Sigmoid colon (tissue), 7 donors: Measurements from ENCODE around the gene SLC4A9. TPM values are rescaled to one million over a fixed set of nuclear protein-coding genes. Genes with fewer than 3 reads are reported as not detected.

Experiments used
- DNase-seq: peaks from one replicate; pipeline ENCODE4 v3.0.0-alpha.2; 2019
- H3K27ac ChIP-seq, 4 donors: fragments of 200-600 bp; sonication (generic); one replicate each; pipeline ENCODE4 v1.5.1; 2016 to 2019; ENCODE audit warnings: mild to moderate bottlenecking in 1 of 4
- H3K27me3 ChIP-seq, 3 donors: fragments of 200-600 bp; sonication (generic); one replicate each; pipeline ENCODE4 v1.5.1; 2019; ENCODE audit warnings: mild to moderate bottlenecking in 1 of 3
- H3K36me3 ChIP-seq, 4 donors: fragments of 200-600 bp; sonication (generic); one replicate each; pipeline ENCODE4 v1.5.1; 2016 to 2019
- H3K4me1 ChIP-seq, 4 donors: fragments of 200-600 bp; sonication (generic); one replicate each; pipeline ENCODE4 v1.5.1; 2017 to 2019
- H3K4me3 ChIP-seq, 4 donors: fragments of 200-600 bp; sonication (generic); one replicate each; pipeline ENCODE4 v1.5.1; 2017 to 2019; ENCODE audit warnings: mild to moderate bottlenecking in 2 of 4, moderate library complexity in 1 of 4
- H3K9me3 ChIP-seq, 4 donors: fragments of 200-600 bp in 3 of 4; sonication (generic) in 3 of 4; one replicate each; pipeline versions ENCODE4 v1.5.1 to v1.6.1; 2013 to 2019
- CTCF ChIP-seq, 4 experiments: fragments of 450-650 bp in 3 of 4; fragments of 200-600 bp in 1 of 4; IDR thresholded peaks; one replicate each; pipeline ENCODE4 v1.5.1; 2016 to 2019; ENCODE audit warnings: antibody characterized with exemption in 4 of 4, mild to moderate bottlenecking in 3 of 4, moderate library complexity in 2 of 4
- EP300 ChIP-seq, 4 donors: sonication (generic); formaldehyde crosslinking; IDR thresholded peaks; one replicate each; pipeline ENCODE4 v1.6.1; 2017; ENCODE audit warnings: antibody characterized with exemption in 4 of 4
- POLR2A ChIP-seq, 2 donors: fragments of 450-650 bp; IDR thresholded peaks; one replicate each; pipeline ENCODE4 v1.6.1; 2016; ENCODE audit warnings: antibody characterized with exemption in 2 of 2, mild to moderate bottlenecking in 2 of 2, moderate library complexity in 2 of 2
- POLR2AphosphoS5 ChIP-seq, 4 donors: sonication (generic); formaldehyde crosslinking; IDR thresholded peaks; one replicate each; pipeline ENCODE4 v1.6.1; 2017; ENCODE audit warnings: antibody characterized with exemption in 4 of 4
- WGBS, 2 donors: extraction: QIAGEN DNeasy Blood & Tissue Kit; methylation state at CpG; one replicate each; pipeline ENCODE4 v1.1.7; 2013; 5-methylcytosine and 5-hydroxymethylcytosine counted together
- intact Hi-C: fragments of 100-400 bp; cut with DNase I; formaldehyde crosslinking; loops from one replicate; pipeline ENCODE4 v1.15.1; 2023
- polyA plus RNA-seq, 3 donors: library from polyadenylated mRNA; stranded (reverse); fragments of 200-250 nt; gene quantifications; one replicate each; pipeline ENCODE4 v1.2.3, GENCODE V29; 2013
- total RNA-seq, 4 donors: library from RNA; depleted of rRNA; stranded (reverse); fragments of >200 nt; gene quantifications; one replicate each; pipeline ENCODE4 v1.1.0, GENCODE V29; 2016
- donor health status: healthy with polysubstance abuse.
- donor health status: Bipolar disorder and iron deficiency.
- donor health status: healthy.

The SLC4A9 gene
- total and polyA plus RNA-seq, 7 donors = 0.25 TPM; not detected in 6

GRCh38 chr5:140312791-140313189, 47.2 kb upstream of the SLC4A9 start:
- Histone ChIP-seq H3K4me1 (peaks cover 0 to 37% (median 21%) of the 10 kb centered on the region in 4 donors), H3K27ac (peak overlapping the region; percentile 38 to 77 (median 68)), H3K27me3 (no peaks in the 10 kb centered on the region), H3K9me3 (no peaks in the 10 kb centered on the region), H3K4me3 (no peak overlapping the region), H3K36me3 (no peaks in the 10 kb centered on the region)
- 90 to 92% methylated on average over 7 of the region's 7 CpGs for WGBS, 2 donors
- intact Hi-C loops = no loop called here
- no peak for TF ChIP-seq CTCF (IDR thresholded peaks at IDR 0.05)
- TF ChIP-seq POLR2A (IDR thresholded peaks at IDR 0.05) = no peak
- TF ChIP-seq EP300 (IDR thresholded peaks at IDR 0.05) = no peak
- TF ChIP-seq POLR2AphosphoS5 (IDR thresholded peaks at IDR 0.05) = no peak
- DNase-seq = no peak

GRCh38 chr5:140317859-140318258, 42.1 kb upstream of the SLC4A9 start:
- TF ChIP-seq EP300 (IDR thresholded peaks at IDR 0.05) = no peak
- TF ChIP-seq POLR2AphosphoS5 (IDR thresholded peaks at IDR 0.05) = no peak
- TF ChIP-seq CTCF (IDR thresholded peaks at IDR 0.05) = no peak
- no peak for TF ChIP-seq POLR2A (IDR thresholded peaks at IDR 0.05)
- Histone ChIP-seq H3K4me1 (peaks cover 0 to 30% (median 9%) of the 10 kb centered on the region in 4 donors), H3K4me3 (no peak overlapping the region), H3K27ac (no peak overlapping the region), H3K9me3 (no peaks in the 10 kb centered on the region), H3K27me3 (no peaks in the 10 kb centered on the region), H3K36me3 (no peaks in the 10 kb centered on the region)
- intact Hi-C loops = no loop called here
- DNase-seq = no peak
- WGBS, 2 donors = 83 to 87% methylated on average over 5 of the region's 5 CpGs

- intact Hi-C loops = no loop called here
- TF ChIP-seq POLR2A (IDR thresholded peaks at IDR 0.05) = no peak
- no peak for TF ChIP-seq EP300 (IDR thresholded peaks at IDR 0.05)
- TF ChIP-seq CTCF (IDR thresholded peaks at IDR 0.05) = no peak
- no peak for TF ChIP-seq POLR2AphosphoS5 (IDR thresholded peaks at IDR 0.05)
These were observed 41.2 kb upstream of the SLC4A9 start for GRCh38 chr5:140318792-140319191.

GRCh38 chr5:140319833-140320232, 40.2 kb upstream of the SLC4A9 start:
- H3K4me3 ChIP-seq = no peak overlapping the region
- no peak for DNase-seq
- H3K36me3 ChIP-seq = no peaks in the 10 kb centered on the region
- intact Hi-C loops = no loop called here
- no peak for TF ChIP-seq POLR2A (IDR thresholded peaks at IDR 0.05)
- TF ChIP-seq POLR2AphosphoS5 (IDR thresholded peaks at IDR 0.05) = peak in 1 of 4 donors; percentile 7
- WGBS, 2 donors = 91 to 96% methylated on average over 1 of the region's 1 CpG
- H3K9me3 ChIP-seq = no peaks in the 10 kb centered on the region
- peaks cover 0 to 49% (median 28%) of the 10 kb centered on the region in 4 donors for H3K4me1 ChIP-seq
- H3K27me3 ChIP-seq = no peaks in the 10 kb centered on the region
- no peak overlapping the region for H3K27ac ChIP-seq

More at GRCh38 chr5:140318792-140319191, 41.2 kb upstream of the SLC4A9 start:
- H3K27ac ChIP-seq = no peak overlapping the region
- no peaks in the 10 kb centered on the region for H3K36me3 ChIP-seq
- no peak for DNase-seq
- no peak overlapping the region for H3K4me3 ChIP-seq
- WGBS, 2 donors = 27 to 74% methylated on average over 4 of the region's 4 CpGs
- no peaks in the 10 kb centered on the region for H3K27me3 ChIP-seq
- H3K4me1 ChIP-seq = peaks cover 0 to 39% (median 18%) of the 10 kb centered on the region in 4 donors
- no peaks in the 10 kb centered on the region for H3K9me3 ChIP-seq

GRCh38 chr5:140321796-140322195, 38.2 kb upstream of the SLC4A9 start:
- H3K27ac ChIP-seq = peak overlapping the region; percentile 33 to 87 (median 75)
- 82 to 88% methylated on average over 2 of the region's 2 CpGs for WGBS, 2 donors
- H3K9me3 ChIP-seq = no peaks in the 10 kb centered on the region
- H3K36me3 ChIP-seq = no peaks in the 10 kb centered on the region
- intact Hi-C loops = no loop called here
- no peak overlapping the region for H3K4me3 ChIP-seq
- H3K27me3 ChIP-seq = no peaks in the 10 kb centered on the region
- DNase-seq = peak; percentile 81
- TF ChIP-seq POLR2AphosphoS5 (IDR thresholded peaks at IDR 0.05) (peak in 1 of 4 donors; percentile 49), CTCF (IDR thresholded peaks at IDR 0.05) (no peak), EP300 (IDR thresholded peaks at IDR 0.05) (peak in 2 of 4 donors; percentile 29 to 37)
- H3K4me1 ChIP-seq = peaks cover 0 to 45% (median 31%) of the 10 kb centered on the region in 4 donors
